Mesodermal cell (in vitro differentiated cells): Measurements from ENCODE around the gene NDUFA13.

Experiments used
- H3K27ac ChIP-seq: 2 replicates; pipeline ENCODE4 v1.7.0; 2013; ENCODE audit warnings: mild to moderate bottlenecking, low read depth, low read length, moderate library complexity; ENCODE audit not compliant: severe bottlenecking
- H3K36me3 ChIP-seq: 2 replicates; pipeline ENCODE4 v1.7.1; 2013; ENCODE audit warnings: mild to moderate bottlenecking, low read length, moderate library complexity; ENCODE audit not compliant: control insufficient read depth, insufficient read depth
- H3K4me1 ChIP-seq: one replicate; pipeline ENCODE4 v1.7.1; 2013; ENCODE audit warnings: mild to moderate bottlenecking, low read length; ENCODE audit not compliant: insufficient read depth, control insufficient read depth, poor library complexity, severe bottlenecking
- H3K4me3 ChIP-seq: 2 replicates; pipeline ENCODE4 v1.7.0; 2013; ENCODE audit warnings: low read length, control low read depth, mild to moderate bottlenecking; ENCODE audit not compliant: insufficient read depth, poor library complexity, severe bottlenecking; ENCODE audit errors: extremely low read depth
- H3K9me3 ChIP-seq: 2 replicates; pipeline ENCODE4 v1.7.1; 2013; ENCODE audit warnings: mild to moderate bottlenecking, low read length, moderate library complexity; ENCODE audit not compliant: control insufficient read depth
- WGBS, 2 experiments: methylation state at CpG; one replicate each; pipeline ENCODE4 v1.1.5; 2013; ENCODE audit warnings: missing lambda C conversion rate in 2 of 2; ENCODE audit not compliant: insufficient coverage in 2 of 2; 5-methylcytosine and 5-hydroxymethylcytosine counted together

The NDUFA13 gene

GRCh38 chr19:19528721-19529490, 12.9 kb downstream of the NDUFA13 start, which contains the start of gene YJEFN3:
TSS of gene YJEFN3 (plus strand) at chr19:19528911. CDS start at chr19:19528933, 22 bp downstream.
- Histone ChIP-seq H3K36me3 (peaks cover 57% of the 10 kb centered on the region), H3K9me3 (no peaks in the 10 kb centered on the region), H3K4me3 (no peak within 1 kb of the TSS), H3K27ac (no peak within 1 kb of the TSS), H3K4me1 (peaks cover 19% of the 10 kb centered on the region)
- 90 to 95% methylated on average over 34 to 45 of the region's 50 CpGs for WGBS, 2 experiments

- H3K4me1 ChIP-seq, result peaks cover 22% of the 10 kb centered on the region
- no peak overlapping the region for H3K27ac ChIP-seq
- H3K4me3 ChIP-seq, result no peak overlapping the region
- H3K36me3 ChIP-seq, result peaks cover 48% of the 10 kb centered on the region
- 86 to 93% methylated on average over 6 to 10 of the region's 11 CpGs for WGBS, 2 experiments
- H3K9me3 ChIP-seq, result no peaks in the 10 kb centered on the region
Measured at GRCh38 chr19:19529783-19530422, 13.9 kb downstream of the NDUFA13 start.

- H3K4me1 ChIP-seq, result peaks cover 22% of the 10 kb centered on the region
- peaks cover 47% of the 10 kb centered on the region for H3K36me3 ChIP-seq
- no peaks in the 10 kb centered on the region for H3K9me3 ChIP-seq
- no peak overlapping the region for H3K4me3 ChIP-seq
- 74 to 75% methylated on average over 6 of the region's 9 CpGs for WGBS, 2 experiments
- no peak overlapping the region for H3K27ac ChIP-seq
Measured at GRCh38 chr19:19530423-19530804, 14.4 kb downstream of the NDUFA13 start.

- 92 to 100% methylated on average over 3 to 4 of the region's 4 CpGs for WGBS, 2 experiments
- H3K4me1 ChIP-seq, result peaks cover 18% of the 10 kb centered on the region
- H3K9me3 ChIP-seq, result no peaks in the 10 kb centered on the region
- H3K4me3 ChIP-seq, result no peak overlapping the region
- H3K27ac ChIP-seq, result peak overlapping the region; percentile 23
- H3K36me3 ChIP-seq, result peaks cover 42% of the 10 kb centered on the region
Measured at GRCh38 chr19:19530889-19531288, 14.9 kb downstream of the NDUFA13 start.

- H3K4me1 ChIP-seq, result peaks cover 13% of the 10 kb centered on the region
- peaks cover 36% of the 10 kb centered on the region for H3K36me3 ChIP-seq
- no peaks in the 10 kb centered on the region for H3K9me3 ChIP-seq
- H3K27ac ChIP-seq, result no peak overlapping the region
- no peak overlapping the region for H3K4me3 ChIP-seq
- WGBS, 2 experiments, result 41 to 42% methylated on average over 44 to 45 of the region's 48 CpGs
Measured at GRCh38 chr19:19531951-19532805, 16.2 kb downstream of the NDUFA13 start.

GRCh38 chr19:19532806-19533701, 17.0 kb downstream of the NDUFA13 start:
- Histone ChIP-seq H3K4me1 (peaks cover 13% of the 10 kb centered on the region), H3K4me3 (no peak overlapping the region), H3K27ac (no peak overlapping the region), H3K36me3 (peaks cover 27% of the 10 kb centered on the region), H3K9me3 (no peaks in the 10 kb centered on the region)
- 68 to 72% methylated on average over 9 to 11 of the region's 14 CpGs for WGBS, 2 experiments

GRCh38 chr19:19533841-19534240, 17.8 kb downstream of the NDUFA13 start:
- Histone ChIP-seq H3K27ac (no peak overlapping the region), H3K9me3 (no peaks in the 10 kb centered on the region), H3K4me1 (peaks cover 17% of the 10 kb centered on the region), H3K4me3 (no peak overlapping the region), H3K36me3 (peaks cover 22% of the 10 kb centered on the region)
- WGBS, 2 experiments, result 89 to 95% methylated on average over 4 to 6 of the region's 6 CpGs

- Histone ChIP-seq H3K27ac (no peak overlapping the region), H3K4me3 (no peak overlapping the region), H3K36me3 (peaks cover 14% of the 10 kb centered on the region), H3K4me1 (peaks cover 14% of the 10 kb centered on the region), H3K9me3 (no peaks in the 10 kb centered on the region)
- 88 to 91% methylated on average over 26 of the region's 27 CpGs for WGBS, 2 experiments
Measured at GRCh38 chr19:19534556-19535265, 18.7 kb downstream of the NDUFA13 start.

- no peaks in the 10 kb centered on the region for H3K9me3 ChIP-seq
- WGBS, 2 experiments, result 94 to 95% methylated on average over 26 to 32 of the region's 34 CpGs
- no peak overlapping the region for H3K4me3 ChIP-seq
- peaks cover 9% of the 10 kb centered on the region for H3K4me1 ChIP-seq
- H3K27ac ChIP-seq, result no peak overlapping the region
- H3K36me3 ChIP-seq, result peaks cover 14% of the 10 kb centered on the region
Measured at GRCh38 chr19:19535311-19536191, 19.5 kb downstream of the NDUFA13 start.
